Activated naive CD4-positive, alpha-beta T cell treated with anti-CD3 and anti-CD28 coated beads, Interleukin-2, amount 50 U/mL, for 24 hours (primary cell): Measurements from ENCODE around the gene PDIA2.

ENCODE experiments used
- H3K27ac Mint-ChIP-seq: one replicate; pipeline ENCODE4 v1.8.0; 2021; ENCODE audit warnings: mild to moderate bottlenecking, mixed read lengths
- H3K27me3 Mint-ChIP-seq: one replicate; pipeline ENCODE4 v1.8.0; 2021; ENCODE audit warnings: mixed read lengths
- H3K36me3 Mint-ChIP-seq: one replicate; pipeline ENCODE4 v1.8.0; 2021; ENCODE audit warnings: mixed read lengths
- H3K4me1 Mint-ChIP-seq: one replicate; pipeline ENCODE4 v1.8.0; 2021; ENCODE audit warnings: mixed read lengths
- H3K4me3 Mint-ChIP-seq: one replicate; pipeline ENCODE4 v1.8.0; 2021; ENCODE audit warnings: mild to moderate bottlenecking, mixed read lengths
- H3K9me3 Mint-ChIP-seq: one replicate; pipeline ENCODE4 v1.8.0; 2021; ENCODE audit warnings: mixed read lengths

The PDIA2 gene

GRCh38 chr16:297832-298231 lies 14.9 kb downstream of the PDIA2 start:
- Mint-ChIP-seq H3K4me3 (no peak overlapping the region), H3K36me3 (no peaks in the 10 kb centered on the region), H3K27me3 (no peaks in the 10 kb centered on the region), H3K4me1 (no peaks in the 10 kb centered on the region), H3K9me3 (no peaks in the 10 kb centered on the region), H3K27ac (no peak overlapping the region)

DNA sequence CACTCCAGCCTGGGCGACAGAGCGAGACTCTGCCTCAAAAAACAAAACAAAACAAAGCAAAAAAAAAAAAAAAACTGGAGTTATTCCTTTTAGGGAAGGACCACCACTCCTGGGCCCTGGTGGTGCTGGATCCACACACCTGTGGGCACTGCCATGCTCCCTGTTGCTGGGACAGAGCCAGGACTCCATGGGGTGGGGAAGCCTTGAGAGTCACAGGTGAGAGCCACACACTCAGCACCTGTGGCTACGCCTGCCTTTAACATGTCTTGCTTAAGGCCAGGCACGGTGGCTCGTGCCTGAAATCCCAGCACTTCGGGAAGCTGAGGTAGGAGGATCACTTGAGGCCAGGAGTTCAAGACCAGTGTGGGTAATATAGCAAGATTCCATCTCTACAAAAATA lies 18.3 kb downstream of the PDIA2 start:
- no peak overlapping the region for H3K27ac Mint-ChIP-seq
- H3K4me3 Mint-ChIP-seq = no peak overlapping the region
- no peaks in the 10 kb centered on the region for H3K36me3 Mint-ChIP-seq
- H3K27me3 Mint-ChIP-seq = no peaks in the 10 kb centered on the region
- H3K4me1 Mint-ChIP-seq = no peaks in the 10 kb centered on the region
- H3K9me3 Mint-ChIP-seq = no peaks in the 10 kb centered on the region

- no peak overlapping the region for H3K27ac Mint-ChIP-seq
- no peak overlapping the region for H3K4me3 Mint-ChIP-seq
- no peaks in the 10 kb centered on the region for H3K27me3 Mint-ChIP-seq
- H3K4me1 Mint-ChIP-seq = peaks cover under 1% of the 10 kb centered on the region
- H3K9me3 Mint-ChIP-seq = no peaks in the 10 kb centered on the region
- no peaks in the 10 kb centered on the region for H3K36me3 Mint-ChIP-seq
Observed at GRCh38 chr16:301950-302349, 19.0 kb downstream of the PDIA2 start.

- Mint-ChIP-seq H3K36me3 (no peaks in the 10 kb centered on the region), H3K4me1 (peaks cover 4% of the 10 kb centered on the region), H3K4me3 (no peak overlapping the region), H3K9me3 (no peaks in the 10 kb centered on the region), H3K27me3 (no peaks in the 10 kb centered on the region), H3K27ac (no peak overlapping the region)
Observed at GRCh38 chr16:303760-304505, 21.0 kb downstream of the PDIA2 start.

DNA sequence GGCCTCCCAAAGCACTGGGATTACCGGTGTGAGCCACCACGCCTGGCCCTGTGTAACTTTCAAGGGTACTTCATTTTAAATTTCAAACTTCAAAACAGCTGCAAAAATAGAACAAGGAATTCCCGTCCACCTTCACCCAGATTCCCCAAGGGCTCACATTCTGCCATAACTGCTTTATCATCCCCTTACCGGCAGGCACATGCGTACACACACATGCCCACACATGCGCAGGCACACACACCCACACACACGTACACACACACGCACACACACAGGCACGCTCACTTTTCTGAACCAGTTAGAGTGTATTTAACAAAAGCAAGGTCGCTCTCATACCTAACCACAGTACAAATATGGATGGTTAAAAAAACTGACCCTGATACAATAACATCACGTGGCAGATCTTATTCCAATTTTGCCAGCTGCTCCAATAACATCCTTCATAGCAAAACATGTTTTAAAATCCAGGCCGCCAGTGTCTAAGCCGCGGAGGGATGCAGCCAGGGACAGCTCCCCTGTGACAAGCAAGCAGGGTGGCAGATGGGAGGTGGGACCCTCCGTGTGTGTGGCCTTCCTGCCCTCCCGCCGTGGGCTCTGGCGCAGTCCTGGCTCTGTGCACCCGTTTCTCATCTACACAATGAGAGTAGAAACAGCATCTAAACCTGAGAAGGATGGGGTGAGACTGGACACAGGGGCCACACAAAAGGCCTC lies 23.1 kb downstream of the PDIA2 start:
- Mint-ChIP-seq H3K4me3 (no peak overlapping the region), H3K9me3 (no peaks in the 10 kb centered on the region), H3K36me3 (no peaks in the 10 kb centered on the region), H3K27me3 (no peaks in the 10 kb centered on the region), H3K4me1 (peaks cover 13% of the 10 kb centered on the region), H3K27ac (no peak overlapping the region)

DNA sequence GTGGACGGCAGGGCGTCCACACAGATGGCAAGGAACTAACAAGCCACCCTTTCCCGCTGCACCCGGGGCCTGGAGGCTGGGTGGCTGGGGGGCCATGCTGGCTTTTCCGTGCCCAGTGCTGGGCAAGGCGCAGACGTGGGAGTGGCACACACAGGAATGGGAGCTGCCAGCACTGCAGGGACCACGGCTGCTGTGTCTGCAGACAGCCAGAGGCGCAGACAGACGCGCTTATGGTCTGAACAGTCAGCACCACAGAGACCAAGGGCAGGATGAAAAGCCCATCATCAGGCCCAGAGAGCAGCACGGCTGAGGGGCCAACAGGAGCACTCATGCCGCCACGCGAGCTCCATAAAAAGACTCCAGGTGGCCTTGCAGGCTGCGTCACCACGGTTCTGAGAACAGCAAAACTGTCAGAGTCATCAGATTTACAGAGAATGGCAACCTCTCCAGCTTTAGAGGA lies 24.0 kb downstream of the PDIA2 start:
- Mint-ChIP-seq H3K36me3 (no peaks in the 10 kb centered on the region), H3K4me3 (no peak overlapping the region)

GRCh38 chr16:307691-308312 lies 24.8 kb downstream of the PDIA2 start:
- no peaks in the 10 kb centered on the region for H3K36me3 Mint-ChIP-seq
- no peak overlapping the region for H3K27ac Mint-ChIP-seq
- H3K4me3 Mint-ChIP-seq = no peak overlapping the region

More for the DNA sequence above, 24.0 kb downstream of the PDIA2 start:
- no peaks in the 10 kb centered on the region for H3K27me3 Mint-ChIP-seq
- H3K4me1 Mint-ChIP-seq = peaks cover 13% of the 10 kb centered on the region
- no peak overlapping the region for H3K27ac Mint-ChIP-seq
- H3K9me3 Mint-ChIP-seq = no peaks in the 10 kb centered on the region

GRCh38 chr16:309476-309875 lies 26.5 kb downstream of the PDIA2 start:
- no peaks in the 10 kb centered on the region for H3K9me3 Mint-ChIP-seq
- no peaks in the 10 kb centered on the region for H3K36me3 Mint-ChIP-seq
- H3K27me3 Mint-ChIP-seq = no peaks in the 10 kb centered on the region
- no peak overlapping the region for H3K4me3 Mint-ChIP-seq
- no peak overlapping the region for H3K27ac Mint-ChIP-seq
- H3K4me1 Mint-ChIP-seq = peaks cover 13% of the 10 kb centered on the region

More at GRCh38 chr16:307691-308312, 24.8 kb downstream of the PDIA2 start:
- no peaks in the 10 kb centered on the region for H3K9me3 Mint-ChIP-seq
- peaks cover 13% of the 10 kb centered on the region for H3K4me1 Mint-ChIP-seq
- no peaks in the 10 kb centered on the region for H3K27me3 Mint-ChIP-seq

DNA sequence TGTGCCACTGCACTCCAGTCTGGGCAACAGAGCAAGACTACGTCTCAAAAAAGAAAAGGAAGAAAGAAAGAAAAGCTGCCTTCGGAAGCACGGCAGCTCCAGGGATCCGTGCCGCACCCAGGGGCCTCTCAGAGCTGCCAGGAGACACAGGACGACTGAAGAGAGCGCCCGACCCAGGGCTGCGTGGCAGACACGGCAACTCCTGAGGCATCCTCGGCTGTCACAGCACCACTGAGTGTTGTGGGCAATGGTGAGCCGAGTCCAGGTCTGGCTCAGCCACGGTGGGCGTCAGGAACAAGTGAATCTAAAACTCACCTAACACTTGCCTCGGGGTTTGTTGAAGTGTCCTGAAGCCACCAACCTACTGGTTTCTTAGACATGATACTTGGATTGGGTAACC lies 28.8 kb downstream of the PDIA2 start:
- Mint-ChIP-seq H3K4me1 (peaks cover 27% of the 10 kb centered on the region), H3K4me3 (no peak overlapping the region), H3K27me3 (no peaks in the 10 kb centered on the region), H3K27ac (no peak overlapping the region), H3K36me3 (peaks cover 2% of the 10 kb centered on the region), H3K9me3 (no peaks in the 10 kb centered on the region)

- no peak overlapping the region for H3K27ac Mint-ChIP-seq
- H3K9me3 Mint-ChIP-seq = no peaks in the 10 kb centered on the region
- H3K27me3 Mint-ChIP-seq = no peaks in the 10 kb centered on the region
- peaks cover 2% of the 10 kb centered on the region for H3K36me3 Mint-ChIP-seq
- H3K4me1 Mint-ChIP-seq = peaks cover 41% of the 10 kb centered on the region
- no peak overlapping the region for H3K4me3 Mint-ChIP-seq
Observed at GRCh38 chr16:314351-314750, 31.4 kb downstream of the PDIA2 start.

DNA sequence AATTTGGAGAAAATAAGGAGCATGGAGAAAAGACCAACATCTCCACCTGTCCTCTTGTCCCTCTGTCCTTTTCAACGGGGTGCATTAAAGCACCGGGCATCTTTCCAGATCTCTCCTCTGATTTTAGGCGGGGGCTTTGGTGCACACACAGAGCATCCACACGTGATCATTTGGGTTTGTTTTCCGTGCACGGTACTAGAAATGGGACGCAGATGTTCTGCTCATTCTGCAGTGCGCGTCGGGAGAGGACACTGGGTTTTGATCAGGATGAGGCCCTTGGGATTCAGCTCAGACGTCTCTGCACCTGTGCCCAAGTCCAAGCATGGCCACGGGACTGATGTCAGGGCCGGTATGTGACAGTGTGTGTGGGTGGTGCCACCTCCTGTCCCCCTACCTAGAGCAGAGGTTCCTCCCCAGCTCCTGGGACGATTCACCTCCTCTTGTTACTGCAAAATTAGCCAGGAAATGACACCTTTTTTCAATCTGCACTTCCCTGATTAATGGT lies 31.9 kb downstream of the PDIA2 start:
- Mint-ChIP-seq H3K27me3 (no peaks in the 10 kb centered on the region), H3K4me1 (peaks cover 41% of the 10 kb centered on the region), H3K4me3 (no peak overlapping the region), H3K36me3 (peaks cover 6% of the 10 kb centered on the region), H3K9me3 (no peaks in the 10 kb centered on the region), H3K27ac (no peak overlapping the region)

GRCh38 chr16:316741-317464 lies 33.9 kb downstream of the PDIA2 start:
- Mint-ChIP-seq H3K36me3 (peaks cover 8% of the 10 kb centered on the region), H3K4me3 (no peak overlapping the region), H3K27ac (no peak overlapping the region), H3K27me3 (no peaks in the 10 kb centered on the region), H3K9me3 (no peaks in the 10 kb centered on the region), H3K4me1 (peaks cover 57% of the 10 kb centered on the region)

- no peak overlapping the region for H3K27ac Mint-ChIP-seq
- H3K27me3 Mint-ChIP-seq = no peaks in the 10 kb centered on the region
- no peaks in the 10 kb centered on the region for H3K9me3 Mint-ChIP-seq
- H3K4me3 Mint-ChIP-seq = no peak overlapping the region
- H3K4me1 Mint-ChIP-seq = peaks cover 62% of the 10 kb centered on the region
- H3K36me3 Mint-ChIP-seq = peaks cover 8% of the 10 kb centered on the region
Observed at GRCh38 chr16:317583-317982, 34.6 kb downstream of the PDIA2 start.

DNA sequence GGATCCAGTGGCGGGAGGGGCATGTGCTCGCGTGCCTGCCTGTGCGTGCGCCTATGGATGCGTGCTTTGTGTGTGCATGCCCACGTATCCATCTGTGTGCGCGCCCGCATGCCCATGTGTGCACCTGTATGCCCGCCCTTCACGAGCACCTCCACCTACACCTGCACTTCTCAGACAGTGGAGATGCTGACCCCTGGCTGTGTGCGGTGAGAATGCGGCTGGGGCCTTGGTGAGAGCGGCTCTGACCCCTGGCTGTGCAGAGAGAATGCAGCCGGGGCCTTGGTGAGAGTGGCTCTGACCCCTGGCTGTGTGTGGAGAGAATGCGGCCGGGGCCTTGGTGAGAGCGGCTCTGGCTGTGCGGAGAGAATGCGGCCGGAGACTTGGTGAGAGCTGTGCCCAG lies 35.7 kb downstream of the PDIA2 start:
- H3K4me3 Mint-ChIP-seq = no peak overlapping the region

DNA sequence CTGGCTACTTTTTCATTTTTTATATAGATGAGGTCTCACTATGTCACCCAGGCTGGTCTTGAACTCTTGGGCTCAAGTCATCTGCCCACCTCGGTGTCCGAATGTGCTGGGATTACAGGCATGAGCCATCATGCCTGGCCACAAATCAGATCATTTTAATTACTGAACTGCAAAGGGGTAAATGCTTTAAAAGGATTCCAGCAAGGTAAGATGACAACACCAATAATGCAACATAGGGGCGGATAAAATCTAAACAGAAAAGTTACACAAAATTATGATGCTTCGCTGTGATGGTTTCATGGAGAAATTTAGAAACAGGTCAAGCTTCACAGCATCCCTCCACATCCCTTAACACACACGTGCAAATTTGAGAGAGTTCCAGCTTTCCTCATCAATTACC lies 37.2 kb downstream of the PDIA2 start:
- Mint-ChIP-seq H3K36me3 (peaks cover 6% of the 10 kb centered on the region), H3K27ac (peak overlapping the region; percentile 85), H3K4me3 (peak overlapping the region; percentile 77), H3K27me3 (no peaks in the 10 kb centered on the region), H3K4me1 (peaks cover 79% of the 10 kb centered on the region), H3K9me3 (no peaks in the 10 kb centered on the region)

More for the DNA sequence above, 35.7 kb downstream of the PDIA2 start:
- H3K9me3 Mint-ChIP-seq = no peaks in the 10 kb centered on the region
- no peak overlapping the region for H3K27ac Mint-ChIP-seq
- no peaks in the 10 kb centered on the region for H3K27me3 Mint-ChIP-seq
- peaks cover 8% of the 10 kb centered on the region for H3K36me3 Mint-ChIP-seq
- peaks cover 69% of the 10 kb centered on the region for H3K4me1 Mint-ChIP-seq
